Measurements from ENCODE around the gene AHDC1.

AHDC1 gene

DNA sequence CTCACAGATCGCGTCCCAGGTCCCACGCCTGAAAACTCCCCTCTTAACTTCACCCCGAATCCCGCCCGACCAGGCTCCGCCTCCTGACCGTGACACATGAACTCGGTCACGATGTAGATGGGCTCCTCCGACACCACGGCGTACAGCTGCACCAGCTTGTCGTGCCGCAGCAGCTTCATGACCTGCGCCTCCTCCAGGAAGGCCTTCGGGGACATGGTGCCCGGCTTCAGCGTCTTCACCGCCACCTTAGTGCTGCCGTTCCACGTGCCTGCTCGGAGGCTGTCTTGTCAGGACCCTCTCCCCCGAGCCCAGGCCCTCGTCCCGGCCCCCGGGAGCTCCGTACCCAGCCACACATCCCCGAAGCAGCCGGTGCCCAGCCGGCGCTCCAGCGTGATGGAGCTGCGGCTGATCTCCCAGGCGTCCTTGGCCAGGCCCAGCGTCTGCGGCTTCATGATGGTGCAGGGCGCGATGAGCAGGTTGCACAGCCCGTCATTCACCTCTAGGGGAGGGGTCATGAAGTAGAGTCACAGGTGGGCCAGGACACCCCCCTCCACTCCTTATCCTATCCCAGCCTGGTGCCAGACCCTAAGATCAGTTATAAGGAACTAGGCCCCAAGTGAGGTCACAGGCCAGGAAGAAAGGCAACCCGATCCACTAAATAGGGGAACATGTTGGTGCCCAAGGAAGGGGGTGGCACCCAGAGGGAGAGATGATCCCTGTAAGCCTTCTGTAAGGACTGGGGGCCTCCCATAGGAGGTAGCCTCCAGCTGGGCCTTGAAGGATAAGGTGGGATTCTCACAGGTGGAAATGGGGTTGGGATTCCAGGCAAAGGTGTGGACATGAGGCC, 11.6 kb upstream of the AHDC1 start:
- DNase-seq (ENCODE audit: low spot score), result no peak

DNA sequence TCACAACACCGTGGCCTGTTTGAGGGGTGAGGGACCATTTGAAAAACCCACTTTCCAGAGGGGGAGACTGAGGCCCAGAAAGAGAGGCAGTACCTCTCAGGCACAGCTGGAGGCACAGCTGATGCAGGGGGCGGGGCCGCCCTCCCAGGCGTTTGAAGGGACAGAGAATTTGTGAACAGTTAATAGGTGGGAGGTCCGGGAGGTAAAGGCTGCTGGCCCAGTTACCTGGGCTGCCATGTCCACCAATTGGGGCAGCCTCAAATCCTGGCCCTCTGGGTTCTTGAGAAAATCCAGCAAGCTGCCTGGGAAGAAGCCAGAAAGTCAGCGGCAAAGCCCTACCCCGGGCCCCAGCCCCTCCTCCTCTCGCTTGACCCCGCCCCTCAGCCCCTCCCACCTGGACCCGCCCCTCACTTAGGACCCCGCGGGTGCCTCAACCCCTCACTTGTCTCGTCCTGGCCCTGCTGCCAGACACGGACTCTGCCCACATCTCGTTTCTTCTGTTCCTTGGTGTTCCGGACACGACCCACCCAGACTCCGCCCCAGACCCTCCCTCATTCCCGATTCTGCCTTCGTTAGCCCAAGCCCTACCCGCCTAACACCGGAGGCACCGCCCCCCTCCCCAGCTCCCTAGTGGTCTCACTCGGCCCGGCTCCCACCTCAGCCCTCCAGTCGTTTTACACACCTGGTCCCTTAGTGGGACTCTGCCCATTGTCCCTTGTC, 10.8 kb upstream of the AHDC1 start:
- no peak for DNase-seq (ENCODE audit: low spot score)

DNA sequence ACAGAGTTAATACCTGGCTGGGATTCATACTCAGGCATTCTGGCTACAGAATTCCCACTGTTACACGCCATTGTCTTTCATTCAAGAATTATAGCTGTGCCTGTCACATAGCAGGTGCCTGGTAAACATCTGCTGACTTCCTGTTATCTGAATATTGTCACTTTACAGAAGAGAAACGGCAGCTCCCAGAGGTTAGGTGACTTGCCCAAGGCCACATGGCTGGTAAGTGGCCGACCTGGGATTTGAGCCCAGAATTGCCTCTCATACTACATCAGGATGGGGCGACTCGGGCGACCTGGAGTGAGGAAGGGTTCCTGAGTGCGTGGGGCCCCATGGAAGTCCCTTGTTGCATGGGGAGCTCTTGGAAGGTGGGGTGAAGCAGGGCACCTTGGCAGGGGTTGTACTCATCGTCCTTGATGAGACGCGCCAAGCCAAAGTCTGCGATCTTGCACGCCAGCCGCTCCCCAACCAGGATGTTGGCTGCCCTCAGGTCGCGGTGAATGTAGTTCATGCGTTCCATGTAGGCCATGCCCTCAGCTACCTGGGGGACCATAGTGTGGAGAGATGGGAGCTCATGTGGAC, 10.2 kb upstream of the AHDC1 start:
- DNase-seq (ENCODE audit: low spot score), result no peak

DNA sequence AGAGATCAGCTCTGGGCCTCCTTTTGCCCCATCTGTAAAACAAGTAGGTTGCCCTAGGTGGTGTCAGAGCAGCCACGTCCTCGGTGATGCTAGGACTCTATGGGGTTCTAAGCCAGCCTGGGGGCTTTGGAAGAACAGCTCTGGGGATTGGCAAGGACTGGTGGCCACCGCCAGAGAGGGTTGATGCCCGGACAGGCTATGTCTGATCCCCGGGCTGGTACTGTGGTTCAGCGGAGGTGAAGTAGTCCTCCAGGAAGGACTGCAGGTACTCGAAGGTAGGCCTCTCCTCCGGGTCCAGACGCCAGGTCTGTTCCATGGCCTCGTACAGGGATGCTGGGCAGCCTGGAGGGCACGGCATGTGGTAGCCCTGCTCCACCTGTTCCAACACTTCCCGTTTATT, 8.8 kb upstream of the AHDC1 start:
- no peak for DNase-seq (ENCODE audit: low spot score)

DNA sequence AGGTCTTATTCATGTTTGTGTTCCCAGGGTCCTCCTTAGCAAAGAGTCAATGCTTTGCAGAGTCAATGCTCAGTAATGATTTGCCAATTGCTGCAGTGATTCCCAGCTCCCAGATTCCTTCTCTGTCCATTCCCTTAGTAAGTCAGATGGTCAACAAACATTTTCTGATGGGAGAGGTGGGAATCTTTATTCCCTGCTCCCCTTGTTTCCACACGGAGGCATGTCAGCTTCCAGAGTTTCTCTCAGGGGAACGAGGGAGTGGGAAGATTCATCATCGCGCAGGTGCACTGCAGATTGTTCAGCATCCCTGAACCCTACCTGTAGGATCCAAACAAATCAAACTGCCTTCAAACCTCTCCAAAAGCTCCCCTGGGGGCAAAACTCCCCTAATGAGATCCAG, 7.5 kb upstream of the AHDC1 start:
- no peak for DNase-seq (ENCODE audit: low spot score)

DNA sequence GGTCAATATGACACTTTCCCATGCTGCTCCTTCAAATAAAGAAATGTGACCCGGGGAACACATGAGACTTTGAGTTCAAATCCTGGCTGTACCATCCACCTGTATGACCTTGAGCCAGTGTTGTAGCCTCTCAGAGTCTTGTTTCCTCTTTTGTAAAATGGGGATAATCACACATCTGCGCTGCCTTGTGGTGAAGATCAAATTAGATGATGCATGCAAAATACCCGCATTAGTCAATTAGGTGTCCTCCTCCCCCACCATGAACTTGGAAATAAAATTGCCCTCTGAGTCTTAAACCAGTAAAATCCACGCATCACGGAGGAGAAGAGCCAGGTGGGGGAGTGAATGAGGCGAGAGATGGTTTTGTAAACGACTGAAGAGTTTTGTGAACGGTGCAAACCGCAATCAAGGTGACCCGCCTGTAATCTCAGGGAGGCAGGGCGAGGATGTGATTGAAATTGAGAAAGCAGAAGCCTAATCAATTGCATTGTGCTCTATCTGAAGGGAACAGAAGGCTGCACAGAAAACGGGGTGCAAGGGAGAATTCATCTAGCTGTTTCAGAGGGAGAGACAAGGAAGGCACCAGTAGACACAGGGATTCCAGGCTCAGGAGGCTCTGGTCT, 5.8 kb upstream of the AHDC1 start:
- DNase-seq (ENCODE audit: low spot score), result no peak

DNA sequence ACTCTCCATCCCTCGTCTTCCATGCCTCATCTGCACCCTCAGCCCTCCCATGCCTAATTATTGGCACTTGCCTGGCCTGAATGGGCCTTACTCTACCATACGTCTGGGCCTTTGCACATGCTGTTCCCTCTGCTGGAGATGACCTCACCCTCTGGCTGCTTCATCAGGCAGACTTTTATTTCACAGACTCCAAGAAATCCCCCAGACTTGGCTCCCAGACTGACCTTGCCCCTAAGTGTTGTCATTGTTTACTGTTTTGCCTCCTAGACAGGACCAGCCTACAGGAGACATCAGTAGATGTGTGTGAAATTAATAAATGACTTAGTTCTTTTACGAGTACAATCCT, 5.2 kb upstream of the AHDC1 start:
- no peak for DNase-seq (ENCODE audit: low spot score)

DNA sequence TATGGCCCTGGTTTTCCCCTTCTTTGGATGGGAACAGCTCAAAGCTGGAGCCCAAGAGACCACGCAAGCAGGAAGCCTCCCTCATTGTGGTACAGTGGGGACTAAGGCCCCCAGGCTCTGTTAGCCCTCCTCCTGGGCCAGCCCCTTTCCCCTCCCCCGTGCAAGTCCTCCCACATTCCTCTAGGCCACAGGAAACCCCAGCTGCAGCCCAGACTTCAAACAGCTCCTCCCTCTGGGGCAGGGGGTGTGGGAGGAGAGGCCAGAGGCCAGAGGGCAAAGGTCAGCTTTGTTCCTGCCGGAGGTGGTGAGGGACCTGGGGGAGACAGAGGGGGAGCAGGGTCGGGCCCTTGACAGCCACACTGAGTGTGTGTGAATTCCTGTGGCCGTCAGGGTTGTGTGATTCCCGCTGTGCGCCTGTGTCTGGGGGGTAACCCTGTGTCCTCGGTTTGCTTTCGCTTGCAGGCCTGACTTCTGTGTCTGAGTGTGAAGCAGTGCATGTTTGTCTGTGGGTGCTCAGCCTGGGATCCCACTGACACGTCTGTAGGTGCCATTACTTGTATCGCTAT, 3.4 kb upstream of the AHDC1 start:
- DNase-seq (ENCODE audit: low spot score), result no peak

DNA sequence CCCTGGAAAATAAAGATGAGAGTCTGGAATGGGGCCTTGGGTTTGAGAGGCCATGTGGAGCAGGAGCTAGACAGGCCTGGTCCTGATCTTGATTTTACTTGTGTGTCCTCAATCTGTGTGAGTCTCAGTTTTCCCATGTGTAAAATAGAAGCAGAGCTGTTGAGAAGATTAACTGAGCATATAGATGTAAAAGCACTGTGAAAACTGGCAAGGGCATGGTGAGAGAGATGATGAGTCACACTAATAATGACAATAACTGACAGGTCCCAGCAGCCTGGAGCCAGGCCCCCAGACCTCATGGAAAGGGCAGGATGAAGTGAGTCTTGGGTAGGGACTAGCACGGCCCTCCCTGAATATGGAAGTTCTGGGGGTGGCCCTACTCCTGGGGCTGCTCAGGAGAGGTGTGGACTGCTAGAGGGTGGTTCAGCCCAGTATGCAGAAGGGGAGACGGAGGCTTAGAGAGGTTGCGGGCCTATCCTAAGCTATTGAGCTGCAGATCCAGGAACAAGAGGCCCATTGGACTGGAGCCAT, 2.8 kb upstream of the AHDC1 start:
- peak; percentile 64 for DNase-seq (ENCODE audit: low spot score)

DNA sequence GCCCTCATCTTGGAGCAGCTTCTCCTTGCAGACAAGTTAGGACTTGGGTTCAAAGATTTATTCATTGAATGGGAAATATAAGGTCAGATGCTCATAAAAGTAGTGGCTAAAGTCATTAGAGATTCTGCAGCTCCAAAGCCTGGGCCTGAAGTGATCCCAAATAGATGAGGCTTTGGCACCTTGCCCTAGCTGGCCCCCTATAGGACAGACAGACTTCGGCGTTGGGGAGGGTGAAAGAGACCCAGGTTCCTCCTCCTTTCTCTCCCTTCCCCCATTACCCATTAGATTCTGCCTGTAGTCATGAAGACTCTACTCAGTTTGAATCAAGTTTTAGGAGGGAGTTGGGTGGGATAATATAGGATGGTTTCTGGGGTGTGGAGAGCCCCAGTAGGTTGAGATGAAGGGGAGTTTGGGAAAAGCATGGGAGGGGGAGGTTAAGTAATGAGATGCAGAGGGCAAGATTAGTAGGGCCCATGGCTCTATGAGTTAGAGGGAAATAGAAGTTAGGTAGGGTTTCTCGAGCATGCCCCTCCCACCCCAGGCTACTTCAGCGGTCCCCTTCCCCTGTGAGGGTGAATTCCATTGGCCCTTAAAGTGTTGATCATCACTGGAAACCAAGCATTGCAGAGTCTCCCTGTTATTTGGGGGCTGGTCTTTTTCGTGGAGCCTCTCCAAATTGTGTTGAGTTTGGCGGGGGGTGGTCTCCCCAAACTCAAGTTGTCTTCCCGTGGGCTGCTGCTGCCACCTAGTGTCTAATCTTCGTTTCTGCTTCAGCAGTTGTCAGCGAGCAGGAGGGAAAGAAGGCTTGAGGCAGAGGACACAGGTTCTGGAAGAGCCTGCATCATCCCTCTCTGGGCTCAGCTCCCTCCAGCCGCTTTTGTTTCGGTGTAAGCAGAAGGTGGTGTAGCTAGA, 2.1 kb upstream of the AHDC1 start:
- DNase-seq (ENCODE audit: low spot score), result no peak

DNA sequence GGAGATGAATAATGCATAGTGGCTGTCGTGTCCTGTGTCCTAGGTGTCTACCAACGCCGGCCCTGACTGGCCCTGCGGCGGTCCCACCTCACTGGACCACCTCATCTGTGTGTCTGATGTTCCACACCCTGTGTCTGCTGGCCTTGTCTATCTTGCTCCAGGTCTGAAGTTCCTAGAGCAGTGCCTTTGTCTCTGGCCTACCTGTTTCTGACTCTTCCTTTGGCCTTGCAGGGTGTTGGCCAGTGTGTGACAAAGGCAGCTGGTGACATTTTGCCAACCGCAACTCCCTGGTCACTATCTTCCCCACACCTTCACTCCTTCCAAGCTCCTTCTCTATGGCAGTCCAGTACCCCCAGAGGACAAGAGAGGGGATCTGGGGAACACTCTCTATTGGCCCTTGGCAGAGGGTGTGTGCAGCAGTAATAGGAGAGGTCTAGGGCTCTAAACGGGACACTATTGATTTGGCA, 1.4 kb upstream of the AHDC1 start:
- no peak for DNase-seq (ENCODE audit: low spot score)

DNA sequence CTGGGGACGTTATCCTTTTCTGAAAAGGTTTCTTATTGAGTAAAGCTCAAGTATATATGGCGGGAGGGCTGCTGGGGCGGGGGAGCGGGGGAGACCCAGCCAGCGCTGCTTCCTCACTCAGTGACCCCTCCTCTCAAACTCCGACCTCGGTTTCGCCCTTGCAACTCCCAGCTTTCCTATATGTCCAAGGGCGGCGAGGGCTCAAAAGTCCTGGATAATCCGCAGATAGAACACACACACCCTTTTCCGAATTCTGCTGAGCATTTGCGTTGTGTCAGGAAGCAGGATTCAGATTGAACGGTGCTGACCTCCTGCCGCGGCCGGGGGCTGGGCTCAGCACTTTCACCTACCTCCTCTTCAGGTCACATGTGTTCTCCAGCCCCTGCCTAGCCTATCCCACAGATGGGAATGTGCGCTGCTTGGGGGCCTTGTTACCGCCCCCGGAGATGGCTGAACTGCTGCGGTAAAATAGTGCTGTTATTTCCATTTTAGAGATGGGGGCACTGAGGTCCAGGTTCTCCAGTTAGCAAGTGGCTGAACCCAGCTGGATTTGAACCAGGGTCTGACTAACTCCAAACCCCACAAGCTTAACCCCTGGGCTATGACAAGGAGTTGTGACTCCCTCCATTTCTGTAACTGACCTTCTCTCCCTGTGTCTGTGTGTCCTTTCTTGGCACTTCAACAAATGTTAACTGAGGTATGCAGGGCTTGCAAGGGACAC, 795 bp upstream of the AHDC1 start:
- DNase-seq (ENCODE audit: low spot score), result no peak

DNA sequence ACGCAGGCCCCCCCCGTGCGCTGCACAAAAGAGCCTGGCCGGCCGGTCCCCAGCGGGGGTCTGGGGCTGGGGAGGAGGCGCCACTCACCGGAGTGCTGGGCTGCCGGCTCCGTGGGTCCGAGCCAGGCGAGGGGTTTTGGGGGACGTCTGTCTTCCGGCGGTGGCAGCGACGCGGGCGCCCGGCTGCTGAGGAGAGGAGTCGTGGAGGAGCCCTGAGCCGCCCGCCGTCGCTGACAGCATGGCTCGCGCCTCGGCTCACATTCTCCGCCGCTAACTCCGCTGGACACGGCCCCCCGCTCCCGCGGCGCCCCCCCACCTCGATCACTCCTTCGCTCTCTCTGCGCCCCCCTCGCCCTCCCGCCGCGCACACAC, 649 bp downstream of the AHDC1 start:
- DNase-seq (ENCODE audit: low spot score), result no peak

DNA sequence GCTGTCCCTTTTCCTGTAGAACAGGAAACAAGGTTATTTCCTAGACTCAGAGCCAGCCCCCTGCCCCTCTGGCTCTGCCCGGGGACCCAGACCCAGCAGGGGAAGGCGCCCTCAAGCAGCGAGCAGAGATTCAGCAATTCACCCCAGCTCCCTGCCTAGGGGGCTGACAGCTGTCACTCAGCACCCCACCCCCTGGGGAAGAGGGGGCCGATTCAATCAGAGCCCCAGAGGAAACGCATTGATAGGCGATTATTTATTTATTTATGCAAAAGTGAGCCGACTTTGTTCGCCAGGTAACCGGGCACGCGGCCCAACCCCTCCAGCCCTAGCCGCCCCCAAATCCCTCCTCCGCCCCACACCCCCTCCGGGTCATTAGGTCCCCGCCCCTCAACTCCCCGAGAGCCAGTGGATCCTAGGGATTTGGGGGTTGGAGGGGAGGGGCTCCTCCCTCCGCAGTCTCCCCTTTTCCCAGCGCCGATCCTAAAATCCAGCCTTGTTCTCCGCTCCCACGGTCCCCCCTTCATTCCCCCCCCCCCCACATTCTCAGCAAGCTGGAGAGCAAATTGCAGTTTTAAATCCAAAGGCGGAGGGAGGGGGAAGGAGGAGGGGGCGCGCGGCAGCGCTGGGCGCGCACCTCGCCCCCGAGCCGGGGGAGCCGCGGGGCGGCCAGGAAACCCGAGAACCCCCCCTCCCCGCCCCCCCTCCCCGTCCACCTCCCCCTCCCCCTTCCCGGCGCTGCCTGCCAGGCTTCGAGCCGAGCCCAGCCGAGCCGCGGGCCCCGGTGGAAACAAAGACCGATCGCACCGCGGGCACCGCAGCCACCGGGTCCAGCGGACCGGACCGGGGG, 1.3 kb downstream of the AHDC1 start:
- no peak for DNase-seq (ENCODE audit: low spot score)

DNA sequence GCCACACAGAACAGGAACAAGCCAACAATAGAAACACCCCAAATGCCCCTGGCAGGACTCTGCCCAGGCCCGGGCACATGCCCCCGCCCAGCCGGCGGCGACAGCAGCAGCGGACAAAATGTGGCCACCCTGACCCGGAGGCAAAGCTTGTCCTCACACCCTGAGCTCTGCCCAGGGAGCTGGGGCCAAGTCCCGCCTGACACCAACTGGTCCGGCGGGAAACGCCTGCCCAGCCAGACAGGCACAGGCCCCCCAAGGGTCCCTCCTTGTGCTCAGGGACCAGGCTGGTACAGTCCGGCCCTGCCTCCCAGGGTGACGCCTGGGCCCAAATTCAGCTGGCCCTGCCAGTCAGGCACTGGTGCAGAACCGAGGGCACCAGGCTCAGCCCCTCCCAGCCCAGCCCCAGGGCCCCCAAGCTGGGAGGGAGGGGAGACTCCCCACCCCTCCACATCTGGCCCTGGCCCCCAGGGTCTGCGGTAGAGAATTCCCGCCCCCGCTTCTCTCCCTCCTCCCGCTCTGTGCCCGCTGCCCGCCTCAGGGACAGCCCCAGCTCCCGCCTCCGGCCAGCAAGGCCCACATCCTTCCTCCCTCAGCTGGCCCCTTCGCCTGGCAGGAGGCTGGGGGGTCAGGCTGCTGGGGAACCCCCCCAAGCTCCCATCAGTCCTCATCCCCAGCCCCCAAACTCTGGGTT, 2.0 kb downstream of the AHDC1 start:
- DNase-seq (ENCODE audit: low spot score), result no peak

DNA sequence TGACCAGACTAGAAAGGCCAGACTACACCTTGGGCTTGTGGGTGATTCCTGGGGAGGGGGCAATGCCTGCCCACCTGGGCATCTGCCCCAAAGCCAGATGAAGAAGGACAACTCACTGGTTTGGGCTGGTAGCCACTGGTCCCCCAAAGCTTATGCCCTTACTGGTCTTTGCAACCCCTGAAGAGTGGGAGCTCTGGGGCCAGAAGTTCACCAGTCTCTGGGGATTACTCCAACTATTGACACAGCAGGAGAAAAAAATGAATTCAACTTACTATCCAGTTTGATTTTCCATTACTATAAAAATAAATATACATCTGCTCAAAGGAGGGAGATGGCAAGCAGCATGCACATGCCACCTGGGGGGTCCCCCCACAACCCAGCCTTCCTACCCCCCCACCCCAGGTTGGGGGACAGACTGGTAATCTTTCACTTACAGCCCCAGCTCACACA, 2.6 kb downstream of the AHDC1 start:
- DNase-seq (ENCODE audit: low spot score), result no peak

DNA sequence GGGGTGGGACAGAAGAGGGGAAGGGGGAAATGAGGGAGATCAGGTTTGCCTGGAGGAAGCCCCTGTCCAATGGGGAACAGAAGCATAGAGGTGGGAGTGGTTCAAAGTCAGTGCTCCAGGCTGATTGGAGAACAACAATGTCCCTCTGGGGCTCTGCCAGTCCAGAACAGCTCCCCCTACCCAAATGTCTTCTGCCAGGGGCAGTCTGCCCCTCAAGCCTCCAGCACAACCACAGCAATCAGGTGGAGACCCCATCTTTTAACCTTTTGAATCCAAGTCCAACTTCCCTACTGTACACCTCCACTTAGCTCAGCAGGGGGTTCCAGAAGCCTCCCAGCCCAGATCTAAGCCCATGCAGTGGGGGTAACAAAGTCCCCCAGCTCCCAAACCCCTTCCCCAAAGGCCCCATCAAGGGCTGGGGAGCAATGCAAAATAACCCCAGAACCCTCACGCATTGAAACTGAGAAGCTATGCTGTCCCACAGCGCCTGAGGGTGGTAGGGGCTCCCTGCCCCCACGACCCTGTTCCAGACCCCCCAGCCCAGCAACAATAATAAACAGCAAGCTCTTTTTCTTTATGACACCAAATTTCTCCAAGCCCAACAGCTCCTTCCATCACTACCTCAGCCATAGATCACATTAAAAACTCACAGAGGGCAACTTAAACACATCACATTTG, 3.3 kb downstream of the AHDC1 start:
- no peak for DNase-seq (ENCODE audit: low spot score)
